Measurements from ENCODE around the gene SCIN. TPM values are rescaled to one million over a fixed set of nuclear protein-coding genes. Genes with fewer than 3 reads are reported as not detected.
A peak's percentile ranks its signal among the peaks of the same experiment; 100 is the strongest.
"Not testable (repeated sequence)": the region's sequence is repeated elsewhere in the genome, so short reads cannot be mapped to it uniquely, and the experiment has no call there.

The SCIN gene
- total RNA-seq, 2 experiments from 2014 or later: 0.69 to 0.77 TPM

GRCh38 chr7:12554351-12554750, 16.2 kb upstream of the SCIN start:
- DNase-seq (no peak), ATAC-seq (ENCODE audit: low read depth) (no peak)
- H3K27ac Mint-ChIP-seq: no peak overlapping the region
- H3K27me3 Mint-ChIP-seq: no peaks in the 10 kb centered on the region
- no peak overlapping the region for H3K4me3 Mint-ChIP-seq
- H3K36me3 Mint-ChIP-seq: no peaks in the 10 kb centered on the region
- peaks cover 3% of the 10 kb centered on the region for H3K9me3 Mint-ChIP-seq
- no peaks in the 10 kb centered on the region for H3K4me1 Mint-ChIP-seq
- POLR2A ChIA-PET: no interaction called here

- no peaks in the 10 kb centered on the region for H3K4me1 Mint-ChIP-seq
- POLR2A ChIA-PET: no interaction called here
- no peak overlapping the region for H3K4me3 Mint-ChIP-seq
- DNase-seq (no peak), ATAC-seq (ENCODE audit: low read depth) (no peak)
- no peak overlapping the region for H3K27ac Mint-ChIP-seq
- peaks cover 3% of the 10 kb centered on the region for H3K9me3 Mint-ChIP-seq
- no peaks in the 10 kb centered on the region for H3K27me3 Mint-ChIP-seq
- H3K36me3 Mint-ChIP-seq: no peaks in the 10 kb centered on the region
Observed at GRCh38 chr7:12554872-12555271, 15.6 kb upstream of the SCIN start.

GRCh38 chr7:12555695-12556094, 14.8 kb upstream of the SCIN start:
- H3K9me3 Mint-ChIP-seq, H3K4me1 Mint-ChIP-seq, H3K36me3 Mint-ChIP-seq, DNase-seq, POLR2A ChIA-PET, H3K27ac Mint-ChIP-seq, H3K27me3 Mint-ChIP-seq, H3K4me3 Mint-ChIP-seq: not testable (repeated sequence)
- ATAC-seq (ENCODE audit: low read depth): peak; percentile 10

GRCh38 chr7:12556139-12556792, 14.3 kb upstream of the SCIN start:
- DNase-seq (peak; percentile 26), ATAC-seq (ENCODE audit: low read depth) (peak; percentile 30)
- H3K4me3 Mint-ChIP-seq: peak overlapping the region; percentile 7
- H3K36me3 Mint-ChIP-seq, H3K4me1 Mint-ChIP-seq, H3K27me3 Mint-ChIP-seq, POLR2A ChIA-PET, H3K9me3 Mint-ChIP-seq: not testable (repeated sequence)
- peak overlapping the region; percentile 42 for H3K27ac Mint-ChIP-seq

- ATAC-seq (ENCODE audit: low read depth) (no peak), DNase-seq (no peak)
- H3K4me1 Mint-ChIP-seq: no peaks in the 10 kb centered on the region
- no peaks in the 10 kb centered on the region for H3K36me3 Mint-ChIP-seq
- no peak overlapping the region for H3K4me3 Mint-ChIP-seq
- H3K27me3 Mint-ChIP-seq: no peaks in the 10 kb centered on the region
- H3K27ac Mint-ChIP-seq: no peak overlapping the region
- H3K9me3 Mint-ChIP-seq: peaks cover 3% of the 10 kb centered on the region
- POLR2A ChIA-PET: no interaction called here
Observed at GRCh38 chr7:12557282-12557681, 13.2 kb upstream of the SCIN start.

GRCh38 chr7:12564996-12565764, 5.3 kb upstream of the SCIN start:
- DNase-seq: no peak
- no peak overlapping the region for H3K27ac Mint-ChIP-seq
- H3K36me3 Mint-ChIP-seq: no peaks in the 10 kb centered on the region
- POLR2A ChIA-PET: no interaction called here
- H3K27me3 Mint-ChIP-seq: peaks cover 21% of the 10 kb centered on the region
- H3K4me1 Mint-ChIP-seq: peaks cover 16% of the 10 kb centered on the region
- H3K9me3 Mint-ChIP-seq: no peaks in the 10 kb centered on the region
- H3K4me3 Mint-ChIP-seq: no peak overlapping the region
- ATAC-seq (ENCODE audit: low read depth): no peak

GRCh38 chr7:12565873-12566272, 4.6 kb upstream of the SCIN start:
- POLR2A ChIA-PET: no interaction called here
- DNase-seq (no peak), ATAC-seq (ENCODE audit: low read depth) (no peak)
- Mint-ChIP-seq H3K27ac (no peak overlapping the region), H3K4me1 (peaks cover 19% of the 10 kb centered on the region), H3K4me3 (no peak overlapping the region), H3K36me3 (no peaks in the 10 kb centered on the region), H3K9me3 (no peaks in the 10 kb centered on the region), H3K27me3 (peaks cover 27% of the 10 kb centered on the region)

GRCh38 chr7:12567015-12567414, 3.5 kb upstream of the SCIN start:
- Mint-ChIP-seq H3K27ac (no peak overlapping the region), H3K9me3 (no peaks in the 10 kb centered on the region), H3K27me3 (peaks cover 37% of the 10 kb centered on the region), H3K36me3 (no peaks in the 10 kb centered on the region), H3K4me1 (peaks cover 22% of the 10 kb centered on the region), H3K4me3 (peak overlapping the region; percentile 26)
- ATAC-seq (ENCODE audit: low read depth) (peak; percentile 37), DNase-seq (no peak)
- POLR2A ChIA-PET: no interaction called here

GRCh38 chr7:12569673-12570072, 847 bp upstream of the SCIN start:
- Mint-ChIP-seq H3K4me3 (peak overlapping the region; percentile 86), H3K9me3 (no peaks in the 10 kb centered on the region), H3K27me3 (peaks cover 51% of the 10 kb centered on the region), H3K36me3 (no peaks in the 10 kb centered on the region), H3K27ac (no peak overlapping the region), H3K4me1 (peaks cover 22% of the 10 kb centered on the region)
- ATAC-seq (ENCODE audit: low read depth) (no peak), DNase-seq (no peak)
- POLR2A ChIA-PET: no interaction called here

GRCh38 chr7:12570168-12570533, 369 bp upstream of the SCIN start:
- Mint-ChIP-seq H3K4me1 (peaks cover 22% of the 10 kb centered on the region), H3K4me3 (peak overlapping the region; percentile 86), H3K27me3 (peaks cover 54% of the 10 kb centered on the region), H3K36me3 (no peaks in the 10 kb centered on the region), H3K9me3 (no peaks in the 10 kb centered on the region), H3K27ac (no peak overlapping the region)
- POLR2A ChIA-PET: no interaction called here
- ATAC-seq (ENCODE audit: low read depth): no peak
- no peak for DNase-seq

GRCh38 chr7:12571691-12572090, 1.2 kb downstream of the SCIN start:
- Mint-ChIP-seq H3K4me3 (no peak overlapping the region), H3K4me1 (peaks cover 19% of the 10 kb centered on the region), H3K9me3 (no peaks in the 10 kb centered on the region), H3K27ac (no peak overlapping the region), H3K36me3 (no peaks in the 10 kb centered on the region), H3K27me3 (peaks cover 56% of the 10 kb centered on the region)
- no peak for DNase-seq
- POLR2A ChIA-PET: no interaction called here
- ATAC-seq (ENCODE audit: low read depth): no peak

GRCh38 chr7:12572941-12573575, 2.5 kb downstream of the SCIN start:
- H3K4me3 Mint-ChIP-seq: no peak overlapping the region
- H3K36me3 Mint-ChIP-seq: no peaks in the 10 kb centered on the region
- ATAC-seq (ENCODE audit: low read depth) (no peak), DNase-seq (no peak)
- H3K9me3 Mint-ChIP-seq: no peaks in the 10 kb centered on the region
- POLR2A ChIA-PET: no interaction called here
- no peak overlapping the region for H3K27ac Mint-ChIP-seq
- peaks cover 12% of the 10 kb centered on the region for H3K4me1 Mint-ChIP-seq
- peaks cover 52% of the 10 kb centered on the region for H3K27me3 Mint-ChIP-seq

- Mint-ChIP-seq H3K36me3 (no peaks in the 10 kb centered on the region), H3K27ac (no peak overlapping the region), H3K4me3 (no peak overlapping the region), H3K27me3 (peaks cover 46% of the 10 kb centered on the region), H3K9me3 (no peaks in the 10 kb centered on the region), H3K4me1 (peaks cover 12% of the 10 kb centered on the region)
- ATAC-seq (ENCODE audit: low read depth) (no peak), DNase-seq (no peak)
- POLR2A ChIA-PET: no interaction called here
Observed at GRCh38 chr7:12573885-12574284, 3.4 kb downstream of the SCIN start.
